HG03565 (cell line): ENCODE measurements around the gene RUVBL2.

Experiments
- ATAC-seq: cut with Tn5 transposase; IDR thresholded peaks from one replicate; pipeline ENCODE4 v1.9.1; 2021; ENCODE audit warnings: mild to moderate bottlenecking, moderate library complexity; ENCODE audit not compliant: unreplicated experiment

RUVBL2 gene

DNA sequence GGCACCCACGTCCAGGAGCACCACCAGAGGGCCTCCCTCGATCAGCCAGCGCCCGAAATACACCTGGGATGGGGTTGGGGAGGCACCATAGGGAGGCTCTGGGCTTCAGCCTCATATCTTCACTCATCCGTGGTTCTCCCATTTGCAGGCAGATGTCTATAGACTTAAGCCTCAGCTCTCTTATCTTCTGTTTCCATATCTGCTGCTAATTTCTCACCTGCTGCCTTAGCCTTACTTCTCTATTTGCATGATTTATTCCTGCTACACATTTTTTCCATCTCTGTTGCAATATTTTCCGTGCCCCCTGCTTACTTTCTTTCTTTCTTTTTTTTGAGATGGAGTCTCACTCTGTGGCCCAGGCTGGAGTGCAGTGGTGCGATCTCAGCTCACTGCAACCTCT is 6.4 kb upstream of the RUVBL2 start:
- ATAC-seq: no peak

- no peak for ATAC-seq
These were observed 5.4 kb upstream of the RUVBL2 start for GRCh38 chr19:48988286-48988685.

GRCh38 chr19:48988860-48989259 is 4.8 kb upstream of the RUVBL2 start:
- no peak for ATAC-seq

- no peak for ATAC-seq
These were observed 3.9 kb upstream of the RUVBL2 start for GRCh38 chr19:48989701-48990291.

DNA sequence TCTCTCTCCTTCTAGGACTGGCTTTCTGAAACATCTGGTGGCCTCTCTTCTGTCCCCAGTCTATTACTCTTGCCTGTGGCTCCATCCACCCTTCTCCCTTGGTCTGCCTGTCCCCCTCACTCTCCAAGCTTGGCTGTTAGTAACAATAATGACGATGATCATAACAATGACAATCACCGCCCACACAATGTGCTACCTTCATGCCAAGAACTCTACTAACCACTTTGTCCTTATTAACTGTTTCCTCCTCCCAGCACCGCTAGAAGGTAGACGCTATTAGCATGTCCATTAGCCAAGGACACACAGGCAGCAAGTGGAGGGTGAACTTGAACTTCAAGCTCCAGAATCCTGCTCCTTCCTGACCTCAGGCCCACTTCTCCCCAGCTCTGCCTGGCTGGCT is 3.3 kb upstream of the RUVBL2 start:
- ATAC-seq: no peak

GRCh38 chr19:48991011-48991609 is 2.6 kb upstream of the RUVBL2 start:
- ATAC-seq: no peak

GRCh38 chr19:48991873-48992580 is 1.7 kb upstream of the RUVBL2 start:
- no peak for ATAC-seq

DNA sequence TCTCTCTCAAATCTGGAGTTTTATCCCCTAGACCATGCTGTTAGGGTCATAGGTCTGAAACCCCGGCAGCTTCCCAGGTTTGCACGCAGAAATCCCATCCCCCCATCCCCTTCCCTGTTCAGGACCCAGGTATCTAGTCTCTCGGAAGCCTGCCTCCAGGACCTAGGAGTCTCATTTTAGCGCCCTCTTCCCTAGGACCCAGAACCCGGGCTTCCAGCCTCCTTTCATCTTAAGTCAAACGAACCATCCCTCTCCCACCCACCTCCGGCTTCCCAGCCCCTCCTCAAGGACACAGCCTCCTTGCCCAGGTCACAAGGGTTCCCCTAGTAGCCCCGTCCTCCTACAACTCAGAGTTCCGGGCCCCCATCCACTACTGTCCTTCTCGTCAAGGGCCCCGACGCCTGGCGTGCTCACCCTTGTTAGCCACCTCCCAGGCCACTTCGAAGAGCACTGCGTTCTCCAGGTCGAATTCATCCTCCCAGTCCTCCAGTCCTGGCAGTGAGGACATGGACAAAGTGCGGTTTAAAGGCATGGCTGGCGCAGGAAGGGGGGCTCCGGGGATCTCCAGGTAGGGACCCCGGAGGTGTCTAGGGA is 1.0 kb upstream of the RUVBL2 start:
- ATAC-seq: no peak

GRCh38 chr19:48994035-48994386 is 324 bp downstream of the RUVBL2 start:
- no peak for ATAC-seq

DNA sequence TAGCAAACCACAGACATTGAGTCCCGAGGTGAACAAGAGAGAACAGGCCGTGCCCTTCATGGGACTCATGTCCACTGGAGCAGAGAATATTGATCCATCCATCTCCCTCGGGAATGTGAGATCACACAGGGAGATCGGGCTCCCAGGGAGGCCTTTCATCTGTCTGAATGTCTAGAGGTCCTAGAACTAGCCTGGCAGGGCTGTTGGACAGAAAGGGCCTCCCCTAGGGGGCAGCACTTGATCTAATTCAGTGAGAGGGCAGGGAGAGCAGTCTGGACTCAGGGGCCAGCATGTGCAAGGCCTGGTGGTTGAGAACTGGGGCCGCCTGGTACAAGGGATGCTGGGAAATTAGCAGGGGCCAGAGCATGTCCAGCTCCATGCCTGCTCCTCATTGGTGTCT is 4.3 kb downstream of the RUVBL2 start:
- ATAC-seq: no peak

GRCh38 chr19:48999481-49000325 is 6.0 kb downstream of the RUVBL2 start:
- no peak for ATAC-seq

DNA sequence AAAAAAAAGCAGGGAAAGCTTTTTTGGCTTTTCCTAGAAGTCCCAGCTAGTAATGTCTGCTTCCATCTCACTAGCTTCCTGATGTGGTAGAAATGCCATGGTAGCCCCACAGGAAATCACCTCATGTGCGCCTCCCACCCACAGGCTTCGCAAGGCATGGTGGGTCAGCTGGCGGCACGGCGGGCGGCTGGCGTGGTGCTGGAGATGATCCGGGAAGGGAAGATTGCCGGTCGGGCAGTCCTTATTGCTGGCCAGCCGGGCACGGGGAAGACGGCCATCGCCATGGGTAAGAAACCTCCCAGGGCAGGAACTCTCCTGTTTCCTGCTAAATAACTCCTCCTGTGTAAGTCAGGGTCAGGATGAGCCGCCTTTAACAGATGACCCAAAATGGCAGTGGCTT is 10.4 kb downstream of the RUVBL2 start:
- no peak for ATAC-seq

DNA sequence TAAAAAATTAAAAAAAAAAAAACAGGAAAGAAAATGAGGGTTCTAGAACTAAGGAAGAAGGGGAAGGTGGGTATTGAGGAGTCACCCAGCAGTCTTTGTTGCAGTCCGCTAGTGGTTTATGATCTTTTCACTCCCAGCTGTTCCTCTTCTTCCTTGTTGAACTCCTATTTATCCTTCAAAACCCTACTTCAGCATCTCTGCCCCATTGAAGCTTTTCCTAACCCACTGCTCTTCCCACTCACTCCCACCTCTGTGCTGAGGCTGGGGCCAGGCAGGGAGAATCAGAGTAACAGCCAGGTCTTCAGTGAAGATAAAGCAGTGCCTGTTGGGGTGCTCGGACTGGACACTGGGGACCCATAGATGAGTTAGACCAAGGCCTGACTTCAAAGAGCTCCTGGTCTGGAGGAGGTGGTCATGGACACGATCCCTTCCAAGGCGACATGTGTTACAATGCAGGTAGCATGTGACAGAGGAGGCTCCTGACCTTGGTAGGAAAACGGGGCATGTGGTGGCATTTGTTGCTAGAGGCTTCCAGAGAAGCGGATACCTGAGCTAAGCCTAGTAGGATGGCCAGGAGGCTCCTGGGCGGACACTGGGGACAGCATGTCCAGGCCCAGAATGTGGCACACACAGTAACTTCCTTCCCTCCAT is 11.4 kb downstream of the RUVBL2 start:
- ATAC-seq: no peak

GRCh38 chr19:49006905-49007304 is 13.2 kb downstream of the RUVBL2 start:
- ATAC-seq: no peak

GRCh38 chr19:49009828-49010227 is 16.1 kb downstream of the RUVBL2 start:
- ATAC-seq: no peak

- ATAC-seq: no peak
These were observed 16.8 kb downstream of the RUVBL2 start for GRCh38 chr19:49010453-49010852.

- ATAC-seq: no peak
These were observed 17.5 kb downstream of the RUVBL2 start for GRCh38 chr19:49011194-49011593.

GRCh38 chr19:49014123-49014869 is 20.6 kb downstream of the RUVBL2 start:
- no peak for ATAC-seq

- no peak for ATAC-seq
These were observed 21.2 kb downstream of the RUVBL2 start for GRCh38 chr19:49014870-49015255.
